Endothelial cell of umbilical vein (primary cell): ENCODE measurements around the gene NDUFA8. TPM values are rescaled to one million over a fixed set of nuclear protein-coding genes. Genes with fewer than 3 reads are reported as not detected.

ENCODE experiments used
- BruUV-seq: library from RNA; stranded (reverse); fragments of 400-500 nt; replicated peaks from 2 replicates; lab custom pipeline; 2021; lab: Mats Ljungman, UMichigan
- CTCF ChIA-PET: fragments of 300-600, 350-600 bp; sonication (Branson Sonifier 250); formaldehyde crosslinking; loops from one replicate; lab custom pipeline; 2021; ENCODE audit warnings: antibody characterized with exemption, inconsistent platforms; lab: Charles Lee
- POLR2A ChIA-PET: fragments of 300-600, 350-600 bp; sonication (Branson Sonifier 250); formaldehyde crosslinking; loops from one replicate; lab custom pipeline; 2021; ENCODE audit warnings: antibody characterized with exemption, inconsistent platforms; lab: Charles Lee
- DNase-seq: peaks from one replicate; pipeline ENCODE4 v3.0.0-alpha.2; 2011; ENCODE audit warnings: low read depth, low spot score
- FAIRE-seq: peaks from 2 replicates; lab custom pipeline; 2011; peaks lifted over from hg19 to GRCh38; lab: Jason Lieb, UNC
- H2AFZ ChIP-seq: 2 replicates; pipeline ENCODE4 v1.6.0; 2012; ENCODE audit warnings: low read depth, low read length, control low read depth, inconsistent platforms
- H3K27ac ChIP-seq: 2 replicates; pipeline ENCODE4 v1.5.1; 2011; ENCODE audit warnings: low read depth, mild to moderate bottlenecking, control low read depth, low read length, moderate library complexity; ENCODE audit not compliant: insufficient read depth
- H3K27me3 ChIP-seq, 2 experiments: 2 replicates each; pipeline versions ENCODE4 v1.6.0 to v1.6.1; 2011; ENCODE audit warnings: low read length in 2 of 2, mixed read lengths in 1 of 2; ENCODE audit not compliant: control insufficient read depth in 2 of 2, insufficient read depth in 2 of 2
- H3K36me3 ChIP-seq, 2 experiments: 2 replicates in 1 of 2; 3 replicates in 1 of 2; pipeline ENCODE4 v1.5.1; 2011; ENCODE audit warnings: low read length in 2 of 2, mild to moderate bottlenecking in 1 of 2, moderate library complexity in 1 of 2; ENCODE audit not compliant: control insufficient read depth in 2 of 2, insufficient read depth in 2 of 2; ENCODE audit errors: extremely low read depth in 1 of 2
- H3K4me1 ChIP-seq: 3 replicates; pipeline ENCODE4 v1.5.1; 2011; ENCODE audit warnings: mild to moderate bottlenecking, low read length; ENCODE audit not compliant: control insufficient read depth, insufficient read depth; ENCODE audit errors: extremely low read depth
- H3K4me2 ChIP-seq: 2 replicates; pipeline ENCODE4 v1.6.1; 2011; ENCODE audit warnings: low read length, control low read depth, mixed read lengths; ENCODE audit not compliant: insufficient read depth
- H3K4me3 ChIP-seq, 3 experiments: fragments of 200-600 bp in 1 of 3; sonication (generic), shearing (Covaris generic) in 1 of 3; replicated peaks in 1 of 3; 2 replicates each; pipeline ENCODE4 v1.5.1; 2011 to 2016; ENCODE audit warnings: control low read depth in 3 of 3, low read length in 3 of 3, mild to moderate bottlenecking in 2 of 3, inconsistent platforms in 1 of 3, low read depth in 1 of 3, moderate library complexity in 1 of 3; ENCODE audit not compliant: insufficient read depth in 1 of 3
- H3K79me2 ChIP-seq: 2 replicates; pipeline ENCODE4 v1.6.0; 2012; ENCODE audit warnings: low read length, inconsistent platforms; ENCODE audit not compliant: control insufficient read depth, insufficient read depth
- H3K9ac ChIP-seq: replicated peaks from 2 replicates; pipeline ENCODE3; 2011; ENCODE audit warnings: low read length, control low read depth; ENCODE audit not compliant: insufficient read depth; ENCODE audit errors: extremely low read depth
- H3K9me1 ChIP-seq: replicated peaks from 3 replicates; pipeline ENCODE4 v1.6.0; 2011; ENCODE audit warnings: mild to moderate bottlenecking, low read length; ENCODE audit not compliant: control insufficient read depth, insufficient read depth; ENCODE audit errors: extremely low read depth
- H3K9me3 ChIP-seq: replicated peaks from 2 replicates; pipeline ENCODE4 v1.5.1; 2012; ENCODE audit warnings: low read length, inconsistent platforms; ENCODE audit not compliant: control insufficient read depth, insufficient read depth
- H4K20me1 ChIP-seq: replicated peaks from 2 replicates; pipeline ENCODE3; 2011; ENCODE audit warnings: mild to moderate bottlenecking, low read length; ENCODE audit not compliant: control insufficient read depth, insufficient read depth; ENCODE audit errors: extremely low read depth
- FOS ChIP-seq: IDR thresholded peaks from 2 replicates; pipeline ENCODE4 v1.6.1; 2011; ENCODE audit warnings: mild to moderate bottlenecking, low read length, moderate library complexity, borderline replicate concordance; ENCODE audit not compliant: insufficient read depth
- GATA2 ChIP-seq: IDR thresholded peaks from 2 replicates; pipeline ENCODE4 v1.7.0; 2011; ENCODE audit warnings: low read depth, mild to moderate bottlenecking, moderate library complexity, mixed read lengths, low read length; ENCODE audit not compliant: insufficient read length, insufficient read depth
- POLR2A ChIP-seq: IDR thresholded peaks from 2 replicates; pipeline ENCODE4 v1.6.1; 2012; ENCODE audit warnings: low read depth, mild to moderate bottlenecking, control low read depth, low read length
- POLR2AphosphoS5 ChIP-seq: IDR thresholded peaks from 2 replicates; pipeline ENCODE4 v1.6.1; 2012; ENCODE audit warnings: low read depth, mild to moderate bottlenecking, control low read depth, low read length, moderate library complexity; ENCODE audit not compliant: insufficient read depth
- dilution Hi-C: fragments of 300-500 bp; cut with MboI; formaldehyde crosslinking; loops from one replicate; pipeline ENCODE4 v1.15.0; 2019; ENCODE audit warnings: low sequenced_read_pairs; ENCODE audit not compliant: extremely low pct_ligation_motif_present
- intact Hi-C: fragments of 100-400 bp; cut with micrococcal nuclease; formaldehyde crosslinking; loops from one replicate; pipeline ENCODE4 v1.10.0; 2022
- polyA plus RNA-seq, 4 experiments: library from polyadenylated mRNA; depleted of rRNA in 3 of 4; stranded (reverse) in 3 of 4; unstranded in 1 of 4; fragments of >200 nt; gene quantifications; 2 replicates each; pipeline versions ENCODE4 v1.2.1 to v1.2.3, GENCODE V29; 2011 to 2012; ENCODE audit warnings: missing spikeins in 1 of 4
- total RNA-seq: library from RNA; stranded (reverse); gene quantifications from 2 replicates; pipeline ENCODE4 v1.2.3, GENCODE V29; 2021
- TF ChIP-seq, protein P1 (sequence below): IDR thresholded peaks from 2 replicates; pipeline ENCODE4 v1.6.1; 2011; ENCODE audit not compliant: insufficient read depth, insufficient read length
- TF ChIP-seq, protein P2 (sequence below), 2 donors: IDR thresholded peaks; 1 replicate in 1 of 2; 2 replicates in 1 of 2; pipeline ENCODE4 v1.5.1; 2011; ENCODE audit warnings: low read length in 2 of 2, mild to moderate bottlenecking in 2 of 2, moderate library complexity in 2 of 2, control low read depth in 1 of 2, inconsistent platforms in 1 of 2, low read depth in 1 of 2; ENCODE audit not compliant: insufficient read depth in 1 of 2; ENCODE audit errors: extremely low read depth in 1 of 2

NDUFA8 gene
- total and polyA plus RNA-seq, 2 donors (not counting 3 experiments of a cell fraction or from before 2014, with no cell fraction given), result 68.2 to 100 TPM

DNA sequence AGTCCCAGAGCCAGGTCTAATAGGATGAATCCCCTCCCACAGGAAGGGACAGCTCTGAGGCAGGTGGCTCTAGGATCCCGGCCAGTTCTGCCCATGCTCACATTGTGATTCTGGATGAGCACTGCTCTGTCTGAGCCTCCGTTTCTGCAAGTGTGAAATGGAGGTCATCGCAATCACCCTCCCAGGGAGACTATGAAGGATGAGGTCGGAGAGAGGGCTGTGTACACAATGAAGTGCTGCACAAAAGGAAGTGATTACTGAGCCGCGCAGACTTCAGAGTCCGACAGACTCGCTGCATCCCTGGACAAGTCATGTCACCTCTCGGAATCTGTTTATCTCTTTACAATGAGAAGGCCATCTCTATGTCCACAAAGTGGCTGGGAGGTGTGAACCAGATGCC is 47.5 kb upstream of the NDUFA8 start:
- Histone ChIP-seq H3K27ac (no peak overlapping the region), H3K36me3 (no peaks in the 10 kb centered on the region), H3K4me1 (no peaks in the 10 kb centered on the region), H3K9me3 (no peaks in the 10 kb centered on the region), H3K4me2 (no peak overlapping the region), H3K79me2 (no peaks in the 10 kb centered on the region), H2AFZ (no peak overlapping the region), H3K9me1 (no peaks in the 10 kb centered on the region), H3K9ac (no peak overlapping the region), H3K4me3 (no peak overlapping the region), H3K27me3 (peaks cover 0 to 11% of the 10 kb centered on the region in 2 experiments), H4K20me1 (no peaks in the 10 kb centered on the region)
- DNase-seq (no peak), FAIRE-seq (no peak)
- ChIA-PET CTCF (interaction anchor here (0.8 to 1.2 kb wide), 2 partner anchors 82 to 143 kb away, joined by 3 read pairs; no protein-coding TSS in a partner anchor), POLR2A (no interaction called here)
- intact Hi-C loops (no loop called here), dilution Hi-C loops (no loop called here)
- TF ChIP-seq FOS, result no peak
- TF ChIP-seq, protein P1, sequence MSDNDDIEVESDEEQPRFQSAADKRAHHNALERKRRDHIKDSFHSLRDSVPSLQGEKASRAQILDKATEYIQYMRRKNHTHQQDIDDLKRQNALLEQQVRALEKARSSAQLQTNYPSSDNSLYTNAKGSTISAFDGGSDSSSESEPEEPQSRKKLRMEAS, result no peak
- TF ChIP-seq, protein P2, sequence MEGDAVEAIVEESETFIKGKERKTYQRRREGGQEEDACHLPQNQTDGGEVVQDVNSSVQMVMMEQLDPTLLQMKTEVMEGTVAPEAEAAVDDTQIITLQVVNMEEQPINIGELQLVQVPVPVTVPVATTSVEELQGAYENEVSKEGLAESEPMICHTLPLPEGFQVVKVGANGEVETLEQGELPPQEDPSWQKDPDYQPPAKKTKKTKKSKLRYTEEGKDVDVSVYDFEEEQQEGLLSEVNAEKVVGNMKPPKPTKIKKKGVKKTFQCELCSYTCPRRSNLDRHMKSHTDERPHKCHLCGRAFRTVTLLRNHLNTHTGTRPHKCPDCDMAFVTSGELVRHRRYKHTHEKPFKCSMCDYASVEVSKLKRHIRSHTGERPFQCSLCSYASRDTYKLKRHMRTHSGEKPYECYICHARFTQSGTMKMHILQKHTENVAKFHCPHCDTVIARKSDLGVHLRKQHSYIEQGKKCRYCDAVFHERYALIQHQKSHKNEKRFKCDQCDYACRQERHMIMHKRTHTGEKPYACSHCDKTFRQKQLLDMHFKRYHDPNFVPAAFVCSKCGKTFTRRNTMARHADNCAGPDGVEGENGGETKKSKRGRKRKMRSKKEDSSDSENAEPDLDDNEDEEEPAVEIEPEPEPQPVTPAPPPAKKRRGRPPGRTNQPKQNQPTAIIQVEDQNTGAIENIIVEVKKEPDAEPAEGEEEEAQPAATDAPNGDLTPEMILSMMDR (IDR thresholded peaks at IDR 0.05; ENCODE audit: extremely low read depth in 1 of 2, insufficient read depth in 1 of 2, low read depth in 1 of 2, low read length in 2 of 2), result no peak
- no peak for TF ChIP-seq POLR2A
- TF ChIP-seq POLR2AphosphoS5, result no peak
- TF ChIP-seq GATA2, result no peak
- BruUV-seq, result no TSS peak
